Measurements from ENCODE around the gene NPBWR2. TPM values are rescaled to one million over a fixed set of nuclear protein-coding genes. Genes with fewer than 3 reads are reported as not detected.

Gene NPBWR2
- total and polyA plus RNA-seq, 2 experiments from 2014 or later, result not detected

GRCh38 chr20:64071341-64072332 lies 35.7 kb downstream of the NPBWR2 start:
- H3K4me3 ChIP-seq, result no peak overlapping the region
- no peak overlapping the region for H3K27ac ChIP-seq (ENCODE audit: low read depth)
- H3K4me1 Mint-ChIP-seq, result peaks cover 6% of the 10 kb centered on the region
- DNase-seq (ENCODE audit: low spot score) (no peak), ATAC-seq (no peak)
- H3K27ac Mint-ChIP-seq, result no peak overlapping the region
- no peaks in the 10 kb centered on the region for H3K79me2 ChIP-seq (replicated peaks; ENCODE audit: insufficient read depth)
- no peaks in the 10 kb centered on the region for H3K9me3 Mint-ChIP-seq
- H3K4me3 Mint-ChIP-seq, result no peak overlapping the region
- H3K4me1 ChIP-seq (ENCODE audit: insufficient read depth), result no peaks in the 10 kb centered on the region
- H2AFZ ChIP-seq, result no peak overlapping the region
- H3K27me3 Mint-ChIP-seq (ENCODE audit: insufficient read depth, low read depth, poor library complexity), result peaks cover 7% of the 10 kb centered on the region
- peaks cover 2% of the 10 kb centered on the region; the same call in 1 of the 3 replicates for H3K36me3 Mint-ChIP-seq (ENCODE audit: low read depth)
- TF ChIP-seq CTCF (conservative IDR thresholded peaks at IDR 0.05; ENCODE audit: low read depth in 2 of 2) (no peak), CREB1 (CRISPR knock-in tag; IDR thresholded peaks at IDR 0.05; ENCODE audit: low read depth) (no peak), ZNF331 (CRISPR knock-in tag; IDR thresholded peaks at IDR 0.05; ENCODE audit: low read depth) (no peak), ZNF114 (CRISPR knock-in tag; IDR thresholded peaks at IDR 0.05) (no peak), EZH2phosphoT487 (IDR thresholded peaks at IDR 0.05; ENCODE audit: unreplicated experiment) (no peak), NANOG (IDR thresholded peaks at IDR 0.05; ENCODE audit: borderline replicate concordance) (no peak), JUNB (IDR thresholded peaks at IDR 0.05; ENCODE audit: unreplicated experiment) (no peak), EZH2 (IDR thresholded peaks at IDR 0.05; ENCODE audit: low read depth, unreplicated experiment) (no peak), ETS1 (IDR thresholded peaks at IDR 0.05) (no peak), STAT1 (IDR thresholded peaks at IDR 0.05; ENCODE audit: unreplicated experiment) (no peak), ZNF462 (CRISPR knock-in tag; IDR thresholded peaks at IDR 0.05) (no peak), POLR2AphosphoS5 (IDR thresholded peaks at IDR 0.05; ENCODE audit: low read depth) (no peak)
- TF ChIP-seq, protein P1, sequence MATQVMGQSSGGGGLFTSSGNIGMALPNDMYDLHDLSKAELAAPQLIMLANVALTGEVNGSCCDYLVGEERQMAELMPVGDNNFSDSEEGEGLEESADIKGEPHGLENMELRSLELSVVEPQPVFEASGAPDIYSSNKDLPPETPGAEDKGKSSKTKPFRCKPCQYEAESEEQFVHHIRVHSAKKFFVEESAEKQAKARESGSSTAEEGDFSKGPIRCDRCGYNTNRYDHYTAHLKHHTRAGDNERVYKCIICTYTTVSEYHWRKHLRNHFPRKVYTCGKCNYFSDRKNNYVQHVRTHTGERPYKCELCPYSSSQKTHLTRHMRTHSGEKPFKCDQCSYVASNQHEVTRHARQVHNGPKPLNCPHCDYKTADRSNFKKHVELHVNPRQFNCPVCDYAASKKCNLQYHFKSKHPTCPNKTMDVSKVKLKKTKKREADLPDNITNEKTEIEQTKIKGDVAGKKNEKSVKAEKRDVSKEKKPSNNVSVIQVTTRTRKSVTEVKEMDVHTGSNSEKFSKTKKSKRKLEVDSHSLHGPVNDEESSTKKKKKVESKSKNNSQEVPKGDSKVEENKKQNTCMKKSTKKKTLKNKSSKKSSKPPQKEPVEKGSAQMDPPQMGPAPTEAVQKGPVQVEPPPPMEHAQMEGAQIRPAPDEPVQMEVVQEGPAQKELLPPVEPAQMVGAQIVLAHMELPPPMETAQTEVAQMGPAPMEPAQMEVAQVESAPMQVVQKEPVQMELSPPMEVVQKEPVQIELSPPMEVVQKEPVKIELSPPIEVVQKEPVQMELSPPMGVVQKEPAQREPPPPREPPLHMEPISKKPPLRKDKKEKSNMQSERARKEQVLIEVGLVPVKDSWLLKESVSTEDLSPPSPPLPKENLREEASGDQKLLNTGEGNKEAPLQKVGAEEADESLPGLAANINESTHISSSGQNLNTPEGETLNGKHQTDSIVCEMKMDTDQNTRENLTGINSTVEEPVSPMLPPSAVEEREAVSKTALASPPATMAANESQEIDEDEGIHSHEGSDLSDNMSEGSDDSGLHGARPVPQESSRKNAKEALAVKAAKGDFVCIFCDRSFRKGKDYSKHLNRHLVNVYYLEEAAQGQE (IDR thresholded peaks at IDR 0.05; ENCODE audit: unreplicated experiment), result no peak
- H3K4me2 ChIP-seq, result no peak overlapping the region
- no peaks in the 10 kb centered on the region for H3K9me2 ChIP-seq (ENCODE audit: insufficient read depth)
- H4K20me1 ChIP-seq (replicated peaks; ENCODE audit: insufficient read depth), result no peaks in the 10 kb centered on the region
- no peaks in the 10 kb centered on the region for H3F3A ChIP-seq (replicated peaks; ENCODE audit: low read depth)
- H3K27me3 ChIP-seq (ENCODE audit: insufficient read depth), result no peaks in the 10 kb centered on the region
- no peaks in the 10 kb centered on the region for H3K36me3 ChIP-seq (ENCODE audit: insufficient read depth)

Data from GM23338 (cell line).